ENCODE data around the gene GCSAML.

- TF ChIP-seq CTCF (IDR thresholded peaks at IDR 0.05) (no peak), POLR2A (IDR thresholded peaks at IDR 0.05) (no peak), EP300 (IDR thresholded peaks at IDR 0.05; ENCODE audit: low read depth) (no peak), POLR2AphosphoS5 (IDR thresholded peaks at IDR 0.05) (no peak)
These were observed 3.3 kb downstream of the GCSAML start for GRCh38 chr1:247552231-247552630.
